Natural killer cell (primary cell): ENCODE results near the gene NAP1L4. TPM values are rescaled to one million over a fixed set of nuclear protein-coding genes. Genes with fewer than 3 reads are reported as not detected.

Source experiments
- ATAC-seq, 3 donors: fragments of 150-1000 bp in 2 of 3; fragments of 200-7000 bp in 1 of 3; cut with Tn5 transposase; 1 replicate in 1 of 3; 2 replicates in 2 of 3; pipeline ENCODE4 v1.10.0; 2021; ENCODE audit warnings: mild to moderate bottlenecking in 2 of 3, moderate library complexity in 2 of 3
- DNase-seq, 2 donors: peaks; one replicate each; pipeline versions ENCODE4 v3.0.0 to v3.0.0-alpha.2; 2013 to 2021; ENCODE audit warnings: mixed read lengths in 1 of 2
- H3K27ac ChIP-seq: one replicate; pipeline ENCODE4 v1.5.1; 2013; ENCODE audit warnings: mild to moderate bottlenecking, low read length
- H3K27me3 ChIP-seq: one replicate; pipeline ENCODE4 v1.6.1; 2013; ENCODE audit warnings: low read length; ENCODE audit not compliant: control insufficient read depth, insufficient read depth
- H3K36me3 ChIP-seq: one replicate; pipeline ENCODE4 v1.6.1; 2013; ENCODE audit warnings: low read length; ENCODE audit not compliant: control insufficient read depth, insufficient read depth
- H3K4me1 ChIP-seq: one replicate; pipeline ENCODE4 v1.6.1; 2013; ENCODE audit warnings: low read length; ENCODE audit not compliant: control insufficient read depth, insufficient read depth
- H3K4me3 ChIP-seq: one replicate; pipeline ENCODE4 v1.5.1; 2013; ENCODE audit warnings: low read length
- H3K9me3 ChIP-seq: one replicate; pipeline ENCODE4 v1.6.1; 2013; ENCODE audit warnings: low read length; ENCODE audit not compliant: control insufficient read depth, insufficient read depth
- H3K27ac Mint-ChIP-seq, 2 donors: one replicate each; pipeline ENCODE4 v1.8.0; 2022; ENCODE audit warnings: mild to moderate bottlenecking in 2 of 2, mixed read lengths in 2 of 2, moderate library complexity in 1 of 2
- H3K27me3 Mint-ChIP-seq, 2 donors: one replicate each; pipeline ENCODE4 v1.8.0; 2022; ENCODE audit warnings: low read depth in 2 of 2, mixed read lengths in 2 of 2
- H3K36me3 Mint-ChIP-seq: one replicate; pipeline ENCODE4 v1.8.0; 2022; ENCODE audit warnings: mixed read lengths
- H3K4me1 Mint-ChIP-seq, 2 donors: one replicate each; pipeline ENCODE4 v1.8.0; 2022; ENCODE audit warnings: mixed read lengths in 2 of 2
- H3K4me3 Mint-ChIP-seq: one replicate; pipeline ENCODE4 v1.8.0; 2022; ENCODE audit warnings: mild to moderate bottlenecking, moderate library complexity, mixed read lengths
- H3K9me3 Mint-ChIP-seq, 2 donors: one replicate each; pipeline ENCODE4 v1.8.0; 2022; ENCODE audit warnings: mixed read lengths in 2 of 2
- CTCF ChIP-seq: fragments of 200-600 bp; IDR thresholded peaks from one replicate; pipeline ENCODE4 v1.8.0; 2022; ENCODE audit warnings: antibody characterized with exemption
- whole genome bisulfite sequencing: methylation state at CpG from one replicate; pipeline ENCODE4 v1.1.7; 2013; ENCODE audit warnings: missing lambda C conversion rate; ENCODE audit not compliant: insufficient coverage; 5-methylcytosine and 5-hydroxymethylcytosine counted together
- intact Hi-C: fragments of 100-400 bp; cut with micrococcal nuclease; formaldehyde crosslinking; loops from one replicate; pipeline ENCODE4 v1.14.2; 2022
- total RNA-seq, 4 donors: library from RNA; stranded (reverse); fragments of 120-200 nt in 1 of 4; gene quantifications; one replicate each; pipeline versions ENCODE4 v1.2.3 to v1.2.4, GENCODE V29; 2013 to 2022

Gene NAP1L4
- total RNA-seq, 3 donors from 2014 or later (not counting 1 experiment from before 2014, with no cell fraction given): 219 to 244 (median 237) TPM

GRCh38 chr11:2947744-2948143 lies 44.4 kb downstream of the NAP1L4 start:
- no peaks in the 10 kb centered on the region for H3K9me3 ChIP-seq
- ATAC-seq (no peak), DNase-seq (no peak)
- intact Hi-C loops: no loop called here
- TF ChIP-seq CTCF: no peak
- H3K27me3 ChIP-seq: no peaks in the 10 kb centered on the region
- H3K27ac ChIP-seq: no peak overlapping the region
- Mint-ChIP-seq H3K27me3 (no peaks in the 10 kb centered on the region), H3K9me3 (no peaks in the 10 kb centered on the region), H3K27ac (no peak overlapping the region), H3K4me3 (no peak overlapping the region), H3K36me3 (peaks cover 7% of the 10 kb centered on the region), H3K4me1 (peaks cover 38 to 42% of the 10 kb centered on the region in 2 donors)
- H3K4me3 ChIP-seq: no peak overlapping the region
- peaks cover 79% of the 10 kb centered on the region for H3K36me3 ChIP-seq
- peaks cover 18% of the 10 kb centered on the region for H3K4me1 ChIP-seq
- WGBS: 97% methylated on average over 11 of the region's 11 CpGs

- Histone ChIP-seq H3K4me1 (peaks cover 19% of the 10 kb centered on the region), H3K27me3 (no peaks in the 10 kb centered on the region), H3K36me3 (peaks cover 60% of the 10 kb centered on the region), H3K9me3 (no peaks in the 10 kb centered on the region), H3K4me3 (no peak overlapping the region), H3K27ac (no peak overlapping the region)
- 84% methylated on average over 8 of the region's 8 CpGs for WGBS
- no peak for TF ChIP-seq CTCF
- no peak for ATAC-seq
- no peak for DNase-seq
- Mint-ChIP-seq H3K4me3 (peak overlapping the region; percentile 49), H3K36me3 (peaks cover 7% of the 10 kb centered on the region), H3K4me1 (peaks cover 26 to 28% of the 10 kb centered on the region in 2 donors), H3K9me3 (no peaks in the 10 kb centered on the region), H3K27ac (peak overlapping the region; percentile 49 to 81), H3K27me3 (no peaks in the 10 kb centered on the region)
- intact Hi-C loops: no loop called here
These were observed 46.3 kb downstream of the NAP1L4 start for GRCh38 chr11:2945757-2946287.

- DNase-seq (peak in 1 of 2 donors; percentile 64), ATAC-seq (peak in 1 of 3 donors; percentile 20)
- intact Hi-C loops: no loop called here
- peaks cover 24 to 28% of the 10 kb centered on the region in 2 donors for H3K4me1 Mint-ChIP-seq
- H3K27me3 Mint-ChIP-seq: no peaks in the 10 kb centered on the region
- TF ChIP-seq CTCF: no peak
- Histone ChIP-seq H3K27me3 (no peaks in the 10 kb centered on the region), H3K27ac (no peak overlapping the region), H3K4me3 (no peak overlapping the region), H3K4me1 (peaks cover 26% of the 10 kb centered on the region), H3K9me3 (no peaks in the 10 kb centered on the region), H3K36me3 (peaks cover 54% of the 10 kb centered on the region)
- H3K27ac Mint-ChIP-seq: peak overlapping the region; percentile 49 to 81
- peak overlapping the region; percentile 49 for H3K4me3 Mint-ChIP-seq
- H3K9me3 Mint-ChIP-seq: no peaks in the 10 kb centered on the region
- H3K36me3 Mint-ChIP-seq: peaks cover 3% of the 10 kb centered on the region
- WGBS: 43% methylated on average over 16 of the region's 16 CpGs
These were observed 46.9 kb downstream of the NAP1L4 start for GRCh38 chr11:2945031-2945756.
